Osteocyte (in vitro differentiated cells): ENCODE measurements around the gene PRKG1. TPM values are rescaled to one million over a fixed set of nuclear protein-coding genes. Genes with fewer than 3 reads are reported as not detected.
"Not testable (repeated sequence)": the region's sequence is repeated elsewhere in the genome, so short reads cannot be mapped to it uniquely, and the experiment has no call there.

Source experiments
- DNase-seq: peaks from one replicate; pipeline ENCODE4 v3.0.0; 2021; ENCODE audit warnings: mixed read lengths; ENCODE audit not compliant: unreplicated experiment; ENCODE audit errors: extremely low spot score
- H3K27ac Mint-ChIP-seq: one replicate; pipeline ENCODE4 v1.8.0; 2021; ENCODE audit warnings: mild to moderate bottlenecking, mixed read lengths; ENCODE audit not compliant: unreplicated experiment
- H3K27me3 Mint-ChIP-seq: one replicate; pipeline ENCODE4 v1.8.0; 2021; ENCODE audit warnings: mixed read lengths; ENCODE audit not compliant: unreplicated experiment
- H3K36me3 Mint-ChIP-seq: one replicate; pipeline ENCODE4 v1.8.0; 2021; ENCODE audit warnings: mixed read lengths; ENCODE audit not compliant: unreplicated experiment
- H3K4me1 Mint-ChIP-seq: one replicate; pipeline ENCODE4 v1.8.0; 2021; ENCODE audit warnings: mixed read lengths; ENCODE audit not compliant: unreplicated experiment
- H3K4me3 Mint-ChIP-seq: one replicate; pipeline ENCODE4 v1.8.0; 2021; ENCODE audit warnings: mild to moderate bottlenecking, moderate library complexity, mixed read lengths; ENCODE audit not compliant: unreplicated experiment
- H3K9me3 Mint-ChIP-seq: one replicate; pipeline ENCODE4 v1.8.0; 2021; ENCODE audit warnings: mixed read lengths; ENCODE audit not compliant: unreplicated experiment
- CTCF ChIP-seq: fragments of 200-600 bp; sonication (generic); IDR thresholded peaks from 2 replicates; pipeline ENCODE4 v1.5.0; 2021; ENCODE audit warnings: antibody characterized with exemption, mild to moderate bottlenecking, moderate library complexity
- total RNA-seq: library from RNA; stranded (reverse); gene quantifications from 2 replicates; pipeline ENCODE4 v1.2.1, GENCODE V29; 2021

The PRKG1 gene
- total RNA-seq, 1 donor from 2014 or later = 10.8 TPM

GRCh38 chr10:51747216-51747615 lies 672.9 kb downstream of the PRKG1 start:
- no peak for DNase-seq
- no peak overlapping the region for H3K4me3 Mint-ChIP-seq
- TF ChIP-seq CTCF = no peak
- no peaks in the 10 kb centered on the region for H3K27me3 Mint-ChIP-seq
- H3K36me3 Mint-ChIP-seq = no peaks in the 10 kb centered on the region
- H3K9me3 Mint-ChIP-seq = no peaks in the 10 kb centered on the region
- H3K27ac Mint-ChIP-seq = no peak overlapping the region
- H3K4me1 Mint-ChIP-seq = no peaks in the 10 kb centered on the region

DNA sequence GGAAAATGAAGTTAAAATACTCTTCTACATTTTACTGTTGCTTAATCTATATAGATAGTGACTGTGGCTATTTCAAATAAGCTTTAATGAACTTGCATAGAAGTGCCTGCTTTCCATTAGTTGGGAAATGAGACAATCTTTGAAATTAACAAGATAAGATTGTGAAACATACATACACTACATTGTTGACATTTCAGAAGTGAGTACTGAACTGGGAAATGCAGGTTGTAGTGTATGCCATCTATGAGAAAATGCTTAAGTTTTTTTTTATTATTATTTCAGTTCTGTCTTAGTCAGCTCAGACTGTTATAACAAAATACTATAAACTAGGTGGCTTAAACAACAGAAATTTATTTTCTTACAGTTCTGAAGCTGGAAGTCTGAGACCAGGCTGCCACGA lies 674.7 kb downstream of the PRKG1 start:
- Mint-ChIP-seq H3K9me3 (no peaks in the 10 kb centered on the region), H3K4me3 (no peak overlapping the region), H3K27me3 (no peaks in the 10 kb centered on the region), H3K4me1 (no peaks in the 10 kb centered on the region), H3K36me3 (no peaks in the 10 kb centered on the region), H3K27ac (no peak overlapping the region)
- no peak for TF ChIP-seq CTCF
- DNase-seq = no peak

DNA sequence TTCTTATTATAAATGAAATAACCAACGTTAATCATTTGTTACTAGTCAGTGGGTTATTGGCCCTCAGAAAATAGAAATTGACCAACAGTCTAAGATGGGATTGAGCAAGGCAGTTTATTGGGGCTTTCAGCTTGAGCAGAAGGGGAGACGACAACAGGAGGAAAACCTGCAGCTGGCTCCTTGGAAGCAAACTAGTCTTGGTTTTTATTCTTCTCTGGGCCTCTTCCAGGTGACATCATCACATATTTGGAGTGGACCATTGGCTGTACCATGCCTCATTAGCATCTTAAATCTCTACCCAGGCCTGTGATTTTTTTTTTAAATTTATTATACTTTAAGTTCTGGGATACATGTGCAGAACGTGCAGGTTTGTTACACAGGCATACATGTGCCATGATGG lies 684.1 kb downstream of the PRKG1 start:
- Mint-ChIP-seq H3K4me3 (no peak overlapping the region), H3K4me1 (no peaks in the 10 kb centered on the region), H3K36me3 (no peaks in the 10 kb centered on the region), H3K27me3 (no peaks in the 10 kb centered on the region), H3K27ac (no peak overlapping the region), H3K9me3 (no peaks in the 10 kb centered on the region)
- no peak for TF ChIP-seq CTCF
- DNase-seq = no peak

- H3K27ac Mint-ChIP-seq, H3K4me3 Mint-ChIP-seq, H3K27me3 Mint-ChIP-seq, DNase-seq, H3K4me1 Mint-ChIP-seq, H3K9me3 Mint-ChIP-seq, H3K36me3 Mint-ChIP-seq: not testable (repeated sequence)
These were observed 684.6 kb downstream of the PRKG1 start for GRCh38 chr10:51758838-51759237.

GRCh38 chr10:51759896-51760534 lies 685.7 kb downstream of the PRKG1 start:
- Mint-ChIP-seq H3K9me3 (no peaks in the 10 kb centered on the region), H3K27ac (no peak overlapping the region), H3K36me3 (no peaks in the 10 kb centered on the region), H3K4me3 (no peak overlapping the region), H3K27me3 (no peaks in the 10 kb centered on the region), H3K4me1 (no peaks in the 10 kb centered on the region)
- TF ChIP-seq CTCF = no peak
- no peak for DNase-seq
